Right lobe of liver (tissue), 4 donors: ENCODE measurements around the gene APRT.

Experiments used
- POLR2A ChIP-seq: fragments of 450-650 bp; IDR thresholded peaks from one replicate; pipeline ENCODE4 v1.6.1; 2017; ENCODE audit warnings: antibody characterized with exemption, mild to moderate bottlenecking
- TF ChIP-seq, protein P1 (sequence below), 4 donors: fragments of 200-600 bp in 3 of 4; fragments of 450-650 bp in 1 of 4; IDR thresholded peaks; one replicate each; pipeline versions ENCODE4 v1.5.1 to v1.8.0; 2016 to 2022; ENCODE audit warnings: antibody characterized with exemption in 4 of 4, mild to moderate bottlenecking in 2 of 4
- donor health status: DM: no; HTN: no; CAD: no.
- donor health status: DM: no; HTN: no; CAD: no.
- donor health status: DM: no; HTN: yes; CAD: no.

DNA sequence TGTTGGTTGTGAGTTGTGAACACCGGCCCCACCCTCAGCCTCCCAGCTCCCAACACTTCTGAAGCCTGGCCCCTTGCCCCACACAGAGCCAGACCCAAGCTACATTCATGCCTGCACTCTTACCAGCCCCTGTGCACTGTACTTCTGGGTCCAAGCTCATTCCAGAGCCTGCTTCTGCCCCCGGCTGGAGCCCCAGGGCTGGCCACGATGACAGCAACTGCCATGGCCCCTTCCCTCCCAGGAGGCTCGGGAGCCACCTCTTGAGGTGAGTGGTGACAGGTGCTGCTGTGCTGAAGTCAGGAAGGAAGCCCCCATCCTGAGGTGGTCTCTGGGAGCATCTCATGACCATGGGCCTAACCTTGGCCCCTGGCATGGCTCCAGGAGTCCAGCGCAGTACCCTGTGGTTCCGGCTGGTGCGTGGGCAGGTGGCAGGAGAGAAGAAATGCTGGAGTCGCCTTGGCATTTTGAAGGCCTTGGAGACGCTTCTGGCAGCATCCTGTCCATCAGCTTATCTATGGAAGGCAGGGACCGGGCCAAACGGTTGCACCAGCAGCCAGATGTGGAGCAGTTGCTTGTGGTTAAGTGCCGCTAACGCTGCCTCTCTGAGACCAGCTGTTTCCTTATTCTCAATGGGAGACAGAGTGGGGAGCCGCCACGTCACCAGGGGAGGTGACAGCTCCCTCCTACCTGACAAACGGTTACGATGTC, 12.0 kb downstream of the APRT start:
- TF ChIP-seq, protein P1, sequence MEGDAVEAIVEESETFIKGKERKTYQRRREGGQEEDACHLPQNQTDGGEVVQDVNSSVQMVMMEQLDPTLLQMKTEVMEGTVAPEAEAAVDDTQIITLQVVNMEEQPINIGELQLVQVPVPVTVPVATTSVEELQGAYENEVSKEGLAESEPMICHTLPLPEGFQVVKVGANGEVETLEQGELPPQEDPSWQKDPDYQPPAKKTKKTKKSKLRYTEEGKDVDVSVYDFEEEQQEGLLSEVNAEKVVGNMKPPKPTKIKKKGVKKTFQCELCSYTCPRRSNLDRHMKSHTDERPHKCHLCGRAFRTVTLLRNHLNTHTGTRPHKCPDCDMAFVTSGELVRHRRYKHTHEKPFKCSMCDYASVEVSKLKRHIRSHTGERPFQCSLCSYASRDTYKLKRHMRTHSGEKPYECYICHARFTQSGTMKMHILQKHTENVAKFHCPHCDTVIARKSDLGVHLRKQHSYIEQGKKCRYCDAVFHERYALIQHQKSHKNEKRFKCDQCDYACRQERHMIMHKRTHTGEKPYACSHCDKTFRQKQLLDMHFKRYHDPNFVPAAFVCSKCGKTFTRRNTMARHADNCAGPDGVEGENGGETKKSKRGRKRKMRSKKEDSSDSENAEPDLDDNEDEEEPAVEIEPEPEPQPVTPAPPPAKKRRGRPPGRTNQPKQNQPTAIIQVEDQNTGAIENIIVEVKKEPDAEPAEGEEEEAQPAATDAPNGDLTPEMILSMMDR (IDR thresholded peaks at IDR 0.05), result no peak
- TF ChIP-seq POLR2A, result no peak
